HepG2 (cell line): ENCODE results near the gene ZNF618. TPM values are rescaled to one million over a fixed set of nuclear protein-coding genes. Genes with fewer than 3 reads are reported as not detected.

Experiments
- ATF7 ChIP-seq, 2 experiments: fragments of 450-650 bp in 1 of 2; sonication (generic) in 1 of 2; formaldehyde crosslinking in 1 of 2; IDR thresholded peaks; 2 replicates each; pipeline versions ENCODE4 v1.4.0 to v1.6.1; 2016 to 2020; ENCODE audit warnings: antibody characterized with exemption in 1 of 2, mild to moderate bottlenecking in 1 of 2, missing genetic modification reagents in 1 of 2
- CREBL2 ChIP-seq: sonication (generic); formaldehyde crosslinking; IDR thresholded peaks from 2 replicates; pipeline ENCODE4 v1.8.1; 2023; ENCODE audit warnings: missing genetic modification reagents, mild to moderate bottlenecking, borderline replicate concordance
- DPF2 ChIP-seq: sonication (generic); formaldehyde crosslinking; IDR thresholded peaks from 2 replicates; pipeline ENCODE4 v1.4.0; 2020; ENCODE audit warnings: mild to moderate bottlenecking, low read depth, missing genetic modification reagents, borderline replicate concordance
- ELF3 ChIP-seq: IDR thresholded peaks from 2 replicates; pipeline ENCODE4 v1.6.1; 2016; ENCODE audit warnings: missing genetic modification reagents, missing compliant biosample characterization
- GMEB1 ChIP-seq: sonication (generic); formaldehyde crosslinking; IDR thresholded peaks from 2 replicates; pipeline ENCODE4 v1.5.1; 2020; ENCODE audit warnings: missing genetic modification reagents, mild to moderate bottlenecking, borderline replicate concordance
- HNF4G ChIP-seq, 2 experiments: sonication (generic) in 1 of 2; formaldehyde crosslinking in 1 of 2; IDR thresholded peaks; 2 replicates each; pipeline versions ENCODE4 v1.4.0 to v1.6.1; 2011 to 2020; ENCODE audit warnings: borderline replicate concordance in 2 of 2, low read depth in 2 of 2, mild to moderate bottlenecking in 2 of 2, low read length in 1 of 2, missing genetic modification reagents in 1 of 2, moderate library complexity in 1 of 2
- KLF13 ChIP-seq: sonication (generic); formaldehyde crosslinking; IDR thresholded peaks from 2 replicates; pipeline ENCODE4 v1.4.0; 2020; ENCODE audit warnings: mild to moderate bottlenecking, missing genetic modification reagents
- NFRKB ChIP-seq: fragments of 450-650 bp; IDR thresholded peaks from 2 replicates; pipeline ENCODE4 v1.6.1; 2017
- NR2F6 ChIP-seq, 2 experiments: IDR thresholded peaks; 2 replicates each; pipeline ENCODE4 v1.6.1; 2016; ENCODE audit warnings: antibody characterized with exemption in 1 of 2, mild to moderate bottlenecking in 1 of 2
- REXO4 ChIP-seq: sonication (generic); formaldehyde crosslinking; IDR thresholded peaks from 2 replicates; pipeline ENCODE4 v1.8.0; 2022; ENCODE audit warnings: missing genetic modification reagents, mild to moderate bottlenecking, borderline replicate concordance
- SNRNP70 ChIP-seq: fragments of 200-400 bp; formaldehyde crosslinking; IDR thresholded peaks from 2 replicates; pipeline ENCODE4 v1.6.1; 2017; ENCODE audit warnings: mild to moderate bottlenecking, low read depth, low read length, moderate library complexity
- TRIM22 ChIP-seq: fragments of 450-650 bp; IDR thresholded peaks from 2 replicates; pipeline ENCODE4 v1.6.1; 2017
- ZNF18 ChIP-seq: sonication (generic); formaldehyde crosslinking; IDR thresholded peaks from 2 replicates; pipeline ENCODE4 v1.8.0; 2022; ENCODE audit warnings: mild to moderate bottlenecking, missing genetic modification reagents; ENCODE audit not compliant: insufficient replicate concordance
- ZNF431 ChIP-seq: sonication (generic); formaldehyde crosslinking; IDR thresholded peaks from 2 replicates; pipeline ENCODE4 v1.9.0; 2022; ENCODE audit warnings: missing genetic modification reagents, low read depth, mild to moderate bottlenecking, borderline replicate concordance
- ZNF460 ChIP-seq: sonication (generic); formaldehyde crosslinking; IDR thresholded peaks from 2 replicates; pipeline ENCODE4 v1.5.1; 2020; ENCODE audit warnings: missing genetic modification reagents, mild to moderate bottlenecking, borderline replicate concordance
- ZNF777 ChIP-seq: sonication (generic); formaldehyde crosslinking; IDR thresholded peaks from 2 replicates; pipeline ENCODE4 v1.4.0; 2020; ENCODE audit warnings: missing genetic modification reagents
- ZNF883 ChIP-seq: sonication (generic); formaldehyde crosslinking; IDR thresholded peaks from 2 replicates; pipeline ENCODE4 v1.5.1; 2020; ENCODE audit warnings: mild to moderate bottlenecking, missing genetic modification reagents; ENCODE audit errors: not compliant biosample characterization
- ZXDC ChIP-seq: sonication (generic); formaldehyde crosslinking; IDR thresholded peaks from 2 replicates; pipeline ENCODE4 v1.5.0; 2020; ENCODE audit warnings: mild to moderate bottlenecking, missing genetic modification reagents
- polyA plus RNA-seq, 8 experiments: library from polyadenylated mRNA; depleted of rRNA in 3 of 8; stranded (reverse) in 7 of 8; unstranded in 1 of 8; fragments of >200 nt; fragmentation: Illumina TruSeq in 4 of 8; extraction: Trizol in 4 of 8; gene quantifications; 2 replicates each; pipeline versions ENCODE4 v1.2.1 to v1.2.3, GENCODE V29; 2011 to 2016; ENCODE audit warnings: low read depth in 4 of 8, missing spikeins in 1 of 8, mixed read lengths in 1 of 8; ENCODE audit not compliant: insufficient read depth in 1 of 8
- total RNA-seq, 5 experiments: library from RNA; depleted of rRNA; stranded (reverse); fragments of >200 nt; fragmentation: Illumina TruSeq; extraction: Trizol; gene quantifications; 2 replicates each; pipeline ENCODE4 v1.2.3, GENCODE V29; 2016; ENCODE audit warnings: low read depth in 1 of 5

The ZNF618 gene
- total and polyA plus RNA-seq, 2 of the 13 experiments (the other 11 are each of a cell fraction or from before 2014, with no cell fraction given), result 0.07 TPM

GRCh38 chr9:114061830-114062474 is 185.8 kb downstream of the ZNF618 start (continued):
- TF ChIP-seq ZNF18 (CRISPR knock-in tag) (no peak), NR2F6 (IDR thresholded peaks at IDR 0.05) (peak; percentile 72), NR2F6 (CRISPR knock-in tag; IDR thresholded peaks at IDR 0.05) (peak; percentile 87), ZNF460 (CRISPR knock-in tag) (no peak), ATF7 (IDR thresholded peaks at IDR 0.05) (no peak), ATF7 (CRISPR knock-in tag; IDR thresholded peaks at IDR 0.05) (no peak; the same call in 1 of the 2 replicates), ZNF777 (CRISPR knock-in tag) (no peak), GMEB1 (CRISPR knock-in tag) (0 out of 2 replicates have a peak, but pooled peaks have one; percentile 6), ZNF431 (CRISPR knock-in tag) (no peak), ELF3 (CRISPR knock-in tag) (peak; percentile 99), REXO4 (CRISPR knock-in tag) (no peak), ZXDC (CRISPR knock-in tag) (no peak), KLF13 (CRISPR knock-in tag) (no peak), CREBL2 (no peak), ZNF883 (CRISPR knock-in tag) (no peak), TRIM22 (no peak), SNRNP70 (no peak), NFRKB (no peak), HNF4G (IDR thresholded peaks at IDR 0.05; ENCODE audit: borderline replicate concordance, low read depth, low read length) (no peak), HNF4G (CRISPR knock-in tag; IDR thresholded peaks at IDR 0.05; ENCODE audit: borderline replicate concordance, low read depth) (peak; percentile 53; the same call in 1 of the 2 replicates), DPF2 (peak; percentile 60; the same call in 1 of the 2 replicates)
